Retinal pigment epithelial cell (primary cell): ENCODE measurements around the gene PPRC1.

Source experiments
- DNase-seq: peaks from one replicate; pipeline ENCODE4 v3.0.0-alpha.2; 2010; ENCODE audit warnings: low read depth
- H3K4me3 ChIP-seq: 2 replicates; pipeline ENCODE4 v1.5.1; 2011; ENCODE audit warnings: mild to moderate bottlenecking, low read length, control low read depth, moderate library complexity
- TF ChIP-seq, protein P1 (sequence below): conservative IDR thresholded peaks from 2 replicates; pipeline ENCODE4 v1.5.1; 2011; ENCODE audit warnings: low read depth, low read length, control low read depth, inconsistent platforms

PPRC1 gene

GRCh38 chr10:102140218-102140617, 7.4 kb downstream of the PPRC1 start:
- TF ChIP-seq, protein P1, sequence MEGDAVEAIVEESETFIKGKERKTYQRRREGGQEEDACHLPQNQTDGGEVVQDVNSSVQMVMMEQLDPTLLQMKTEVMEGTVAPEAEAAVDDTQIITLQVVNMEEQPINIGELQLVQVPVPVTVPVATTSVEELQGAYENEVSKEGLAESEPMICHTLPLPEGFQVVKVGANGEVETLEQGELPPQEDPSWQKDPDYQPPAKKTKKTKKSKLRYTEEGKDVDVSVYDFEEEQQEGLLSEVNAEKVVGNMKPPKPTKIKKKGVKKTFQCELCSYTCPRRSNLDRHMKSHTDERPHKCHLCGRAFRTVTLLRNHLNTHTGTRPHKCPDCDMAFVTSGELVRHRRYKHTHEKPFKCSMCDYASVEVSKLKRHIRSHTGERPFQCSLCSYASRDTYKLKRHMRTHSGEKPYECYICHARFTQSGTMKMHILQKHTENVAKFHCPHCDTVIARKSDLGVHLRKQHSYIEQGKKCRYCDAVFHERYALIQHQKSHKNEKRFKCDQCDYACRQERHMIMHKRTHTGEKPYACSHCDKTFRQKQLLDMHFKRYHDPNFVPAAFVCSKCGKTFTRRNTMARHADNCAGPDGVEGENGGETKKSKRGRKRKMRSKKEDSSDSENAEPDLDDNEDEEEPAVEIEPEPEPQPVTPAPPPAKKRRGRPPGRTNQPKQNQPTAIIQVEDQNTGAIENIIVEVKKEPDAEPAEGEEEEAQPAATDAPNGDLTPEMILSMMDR: no peak
- no peak for DNase-seq
- H3K4me3 ChIP-seq: no peak overlapping the region

GRCh38 chr10:102140913-102141540, 8.2 kb downstream of the PPRC1 start:
- no peak for DNase-seq
- no peak overlapping the region for H3K4me3 ChIP-seq
- TF ChIP-seq, protein P1: no peak

GRCh38 chr10:102141583-102142107, 8.8 kb downstream of the PPRC1 start:
- no peak overlapping the region for H3K4me3 ChIP-seq
- TF ChIP-seq, protein P1: no peak

GRCh38 chr10:102146971-102147428, 14.2 kb downstream of the PPRC1 start:
- TF ChIP-seq, protein P1: no peak
- H3K4me3 ChIP-seq: no peak overlapping the region
- DNase-seq: no peak

More at GRCh38 chr10:102141583-102142107, 8.8 kb downstream of the PPRC1 start:
- no peak for DNase-seq

DNA sequence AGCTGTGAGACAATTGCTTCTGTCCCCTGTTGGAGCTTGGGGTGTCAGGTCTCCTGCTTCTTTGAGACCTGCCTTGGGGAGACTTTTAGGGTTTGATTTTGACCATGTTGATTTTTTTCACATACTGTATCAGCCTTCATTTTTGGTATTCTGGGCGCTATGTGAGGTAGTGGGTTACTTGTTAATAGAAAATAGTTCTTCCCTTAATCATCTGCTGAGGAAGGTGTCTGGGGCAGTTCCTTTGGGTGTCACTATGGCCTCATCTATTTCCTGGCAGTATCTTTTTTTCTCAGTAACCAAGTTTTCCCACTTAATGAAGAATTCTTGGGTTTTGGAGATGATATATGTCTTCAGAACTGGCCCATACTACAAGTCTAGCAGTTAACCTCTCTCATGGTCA, 14.7 kb downstream of the PPRC1 start:
- DNase-seq: no peak
- no peak overlapping the region for H3K4me3 ChIP-seq
- TF ChIP-seq, protein P1: no peak

- no peak overlapping the region for H3K4me3 ChIP-seq
- TF ChIP-seq, protein P1: no peak
- no peak for DNase-seq
Observed at GRCh38 chr10:102148275-102148674, 15.4 kb downstream of the PPRC1 start.

- peak; percentile 37 for DNase-seq
- H3K4me3 ChIP-seq: peak overlapping the region; percentile 99
- TF ChIP-seq, protein P1: no peak
Observed at GRCh38 chr10:102150970-102151773, 18.3 kb downstream of the PPRC1 start.
